HepG2 (cell line): ENCODE data around the gene C16orf87. TPM values are rescaled to one million over a fixed set of nuclear protein-coding genes. Genes with fewer than 3 reads are reported as not detected.

ENCODE experiments used
- ATAD3A ChIP-seq: sonication (generic); formaldehyde crosslinking; IDR thresholded peaks from 2 replicates; pipeline ENCODE4 v1.4.0; 2020; ENCODE audit warnings: missing genetic modification reagents
- DMTF1 ChIP-seq: sonication (generic); formaldehyde crosslinking; IDR thresholded peaks from 2 replicates; pipeline ENCODE4 v1.4.0; 2020; ENCODE audit warnings: mild to moderate bottlenecking, missing genetic modification reagents
- DPF2 ChIP-seq: sonication (generic); formaldehyde crosslinking; IDR thresholded peaks from 2 replicates; pipeline ENCODE4 v1.4.0; 2020; ENCODE audit warnings: mild to moderate bottlenecking, low read depth, missing genetic modification reagents, borderline replicate concordance
- FOXA3 ChIP-seq: IDR thresholded peaks from 2 replicates; pipeline ENCODE4 v1.6.1; 2016; ENCODE audit warnings: missing genetic modification reagents, missing compliant biosample characterization
- HNRNPL ChIP-seq: fragments of 200-400 bp; formaldehyde crosslinking; IDR thresholded peaks from 2 replicates; pipeline ENCODE4 v1.6.1; 2017; ENCODE audit warnings: mild to moderate bottlenecking, low read depth, low read length
- PHF21A ChIP-seq: sonication (generic); formaldehyde crosslinking; IDR thresholded peaks from 2 replicates; pipeline ENCODE4 v1.5.0; 2020; ENCODE audit warnings: mild to moderate bottlenecking, missing genetic modification reagents
- REPIN1 ChIP-seq: sonication (generic); formaldehyde crosslinking; IDR thresholded peaks from 2 replicates; pipeline ENCODE4 v1.8.0; 2022; ENCODE audit warnings: missing genetic modification reagents, low read depth, mild to moderate bottlenecking, borderline replicate concordance
- TRIM24 ChIP-seq: sonication (generic); formaldehyde crosslinking; IDR thresholded peaks from 2 replicates; pipeline ENCODE4 v1.8.0; 2022; ENCODE audit warnings: mild to moderate bottlenecking, missing genetic modification reagents
- ZC3H4 ChIP-seq: sonication (generic); formaldehyde crosslinking; IDR thresholded peaks from 2 replicates; pipeline ENCODE4 v1.4.0; 2020; ENCODE audit warnings: missing genetic modification reagents, borderline replicate concordance
- ZKSCAN8 ChIP-seq: IDR thresholded peaks from 2 replicates; pipeline ENCODE4 v1.6.1; 2016; ENCODE audit warnings: borderline replicate concordance, missing genetic modification reagents, missing compliant biosample characterization
- ZNF234 ChIP-seq: sonication (generic); formaldehyde crosslinking; conservative IDR thresholded peaks from 2 replicates; pipeline ENCODE4 v1.5.1; 2020; ENCODE audit warnings: mild to moderate bottlenecking, missing genetic modification reagents
- ZNF292 ChIP-seq: sonication (generic); formaldehyde crosslinking; IDR thresholded peaks from 2 replicates; pipeline ENCODE4 v1.8.1; 2022; ENCODE audit warnings: mild to moderate bottlenecking, low read depth, missing genetic modification reagents, borderline replicate concordance
- ZNF382 ChIP-seq: sonication (generic); formaldehyde crosslinking; IDR thresholded peaks from 2 replicates; pipeline ENCODE4 v1.5.0; 2020; ENCODE audit warnings: missing genetic modification reagents, mild to moderate bottlenecking, borderline replicate concordance
- ZNF513 ChIP-seq: sonication (generic); formaldehyde crosslinking; conservative IDR thresholded peaks from 2 replicates; pipeline ENCODE4 v1.5.0; 2020; ENCODE audit warnings: missing genetic modification reagents
- ZNF557 ChIP-seq: sonication (generic); formaldehyde crosslinking; IDR thresholded peaks from 2 replicates; pipeline ENCODE4 v1.4.0; 2020; ENCODE audit warnings: missing genetic modification reagents
- ZNF569 ChIP-seq: sonication (generic); formaldehyde crosslinking; IDR thresholded peaks from 2 replicates; pipeline ENCODE4 v1.5.0; 2020; ENCODE audit warnings: mild to moderate bottlenecking, missing genetic modification reagents, moderate library complexity, borderline replicate concordance
- ZNF597 ChIP-seq: sonication (generic); formaldehyde crosslinking; IDR thresholded peaks from 2 replicates; pipeline ENCODE4 v1.5.0; 2020; ENCODE audit warnings: missing genetic modification reagents
- ZNF710 ChIP-seq: sonication (generic); formaldehyde crosslinking; IDR thresholded peaks from 2 replicates; pipeline ENCODE4 v1.5.0; 2020; ENCODE audit warnings: mild to moderate bottlenecking, missing genetic modification reagents, borderline replicate concordance
- ZNF878 ChIP-seq: sonication (generic); formaldehyde crosslinking; IDR thresholded peaks from 2 replicates; pipeline ENCODE4 v1.8.1; 2023; ENCODE audit warnings: mild to moderate bottlenecking, missing genetic modification reagents, moderate library complexity
- ZNF891 ChIP-seq: sonication (generic); formaldehyde crosslinking; IDR thresholded peaks from 2 replicates; pipeline ENCODE4 v1.5.0; 2020; ENCODE audit warnings: mild to moderate bottlenecking, missing genetic modification reagents
- polyA plus RNA-seq, 8 experiments: library from polyadenylated mRNA; depleted of rRNA in 3 of 8; stranded (reverse) in 7 of 8; unstranded in 1 of 8; fragments of >200 nt; fragmentation: Illumina TruSeq in 4 of 8; extraction: Trizol in 4 of 8; gene quantifications; 2 replicates each; pipeline versions ENCODE4 v1.2.1 to v1.2.3, GENCODE V29; 2011 to 2016; ENCODE audit warnings: low read depth in 4 of 8, missing spikeins in 1 of 8, mixed read lengths in 1 of 8; ENCODE audit not compliant: insufficient read depth in 1 of 8
- total RNA-seq, 5 experiments: library from RNA; depleted of rRNA; stranded (reverse); fragments of >200 nt; fragmentation: Illumina TruSeq; extraction: Trizol; gene quantifications; 2 replicates each; pipeline ENCODE4 v1.2.3, GENCODE V29; 2016; ENCODE audit warnings: low read depth in 1 of 5

Gene C16orf87
- total and polyA plus RNA-seq, 2 of the 13 experiments (the other 11 are each of a cell fraction or from before 2014, with no cell fraction given) = 8.6 to 19.5 TPM

GRCh38 chr16:46853713-46854443, 22.9 kb upstream of the C16orf87 start (continued):
- TF ChIP-seq ZNF513 (CRISPR knock-in tag) (no peak), ZNF710 (CRISPR knock-in tag) (no peak), ZKSCAN8 (no peak; the same call in 1 of the 2 replicates), ZNF891 (CRISPR knock-in tag) (no peak), TRIM24 (no peak), DMTF1 (CRISPR knock-in tag) (no peak), ZNF382 (no peak), ZNF234 (no peak), ZNF878 (CRISPR knock-in tag) (no peak), PHF21A (CRISPR knock-in tag) (peak; percentile 57), FOXA3 (CRISPR knock-in tag) (no peak; the same call in 1 of the 2 replicates), ZNF292 (CRISPR knock-in tag) (peak; percentile 42; the same call in 1 of the 2 replicates), DPF2 (peak; percentile 36; the same call in 1 of the 2 replicates), ZNF557 (CRISPR knock-in tag) (no peak), ZC3H4 (CRISPR knock-in tag) (no peak), ATAD3A (no peak), ZNF569 (CRISPR knock-in tag) (no peak), ZNF597 (CRISPR knock-in tag) (no peak), REPIN1 (CRISPR knock-in tag) (peak; percentile 79; the same call in 1 of the 2 replicates), HNRNPL (no peak)
